GM23338 (cell line): ENCODE measurements around the gene OOSP3. TPM values are rescaled to one million over a fixed set of nuclear protein-coding genes. Genes with fewer than 3 reads are reported as not detected.

Experiments used
- ATAC-seq: fragments of 200-7000 bp; cut with Tn5 transposase; 3 replicates; pipeline ENCODE4 v1.9.1; 2020
- DNase-seq: peaks from one replicate; pipeline ENCODE4 v3.0.0-alpha.2; 2015; ENCODE audit warnings: low spot score
- H2AFZ ChIP-seq: fragments of 200-600 bp; sonication (generic); 2 replicates; pipeline ENCODE4 v1.8.0; 2016; ENCODE audit warnings: antibody characterized with exemption, mild to moderate bottlenecking, moderate library complexity
- H3F3A ChIP-seq: fragments of 200-600 bp; sonication (generic); replicated peaks from 2 replicates; pipeline ENCODE4 v1.8.0; 2017; ENCODE audit warnings: antibody characterized with exemption, mixed run types, low read depth
- H3K27ac ChIP-seq: fragments of 200-600 bp; sonication (generic); 2 replicates; pipeline ENCODE4 v1.6.1; 2016; ENCODE audit warnings: low read depth
- H3K27me3 ChIP-seq: fragments of 200-600 bp; sonication (generic); 2 replicates; pipeline ENCODE4 v1.8.0; 2016; ENCODE audit warnings: mild to moderate bottlenecking, mixed run types, moderate library complexity; ENCODE audit not compliant: insufficient read depth
- H3K36me3 ChIP-seq: fragments of 200-600 bp; sonication (generic); 2 replicates; pipeline ENCODE4 v1.8.0; 2016; ENCODE audit warnings: mild to moderate bottlenecking; ENCODE audit not compliant: insufficient read depth
- H3K4me1 ChIP-seq: fragments of 200-600 bp; sonication (generic); 2 replicates; pipeline ENCODE4 v1.8.0; 2016; ENCODE audit warnings: mild to moderate bottlenecking, moderate library complexity; ENCODE audit not compliant: insufficient read depth
- H3K4me2 ChIP-seq: fragments of 200-600 bp; sonication (generic); 2 replicates; pipeline ENCODE4 v1.7.1; 2017; ENCODE audit warnings: mixed run types
- H3K4me3 ChIP-seq: fragments of 200-600 bp; sonication (generic); 2 replicates; pipeline ENCODE4 v1.6.1; 2016; ENCODE audit warnings: mixed run types
- H3K79me2 ChIP-seq: fragments of 200-600 bp; sonication (generic); replicated peaks from 2 replicates; pipeline ENCODE4 v1.8.0; 2017; ENCODE audit warnings: mild to moderate bottlenecking; ENCODE audit not compliant: insufficient read depth
- H3K9me2 ChIP-seq: fragments of 200-600 bp; sonication (generic); 2 replicates; pipeline ENCODE4 v1.8.0; 2017; ENCODE audit not compliant: insufficient read depth
- H4K20me1 ChIP-seq: fragments of 200-600 bp; sonication (generic); replicated peaks from 2 replicates; pipeline ENCODE4 v1.8.0; 2017; ENCODE audit warnings: mild to moderate bottlenecking; ENCODE audit not compliant: insufficient read depth
- H3K27ac Mint-ChIP-seq: 2 replicates; pipeline ENCODE4 v1.8.0; 2020; ENCODE audit warnings: inconsistent platforms, mild to moderate bottlenecking, moderate library complexity, mixed read lengths
- H3K27me3 Mint-ChIP-seq: 3 replicates; pipeline ENCODE4 v1.8.0; 2022; ENCODE audit warnings: low read depth, mild to moderate bottlenecking, moderate library complexity, mixed read lengths, inconsistent platforms; ENCODE audit not compliant: insufficient read depth, poor library complexity
- H3K36me3 Mint-ChIP-seq: 3 replicates; pipeline ENCODE4 v1.8.0; 2021; ENCODE audit warnings: low read depth, mild to moderate bottlenecking, inconsistent platforms, moderate library complexity, mixed read lengths
- H3K4me1 Mint-ChIP-seq: 3 replicates; pipeline ENCODE4 v1.8.0; 2020; ENCODE audit warnings: mild to moderate bottlenecking, inconsistent platforms, mixed read lengths
- H3K4me3 Mint-ChIP-seq: 3 replicates; pipeline ENCODE4 v1.8.0; 2021; ENCODE audit warnings: moderate library complexity, mild to moderate bottlenecking, inconsistent platforms, mixed read lengths
- H3K9me3 Mint-ChIP-seq: 3 replicates; pipeline ENCODE4 v1.8.0; 2020; ENCODE audit warnings: moderate library complexity, mild to moderate bottlenecking, inconsistent platforms, mixed read lengths
- CREB1 ChIP-seq: fragments of 250-450 bp; sonication (Bioruptor Pico); IDR thresholded peaks from 2 replicates; pipeline ENCODE4 v1.5.0; 2020; ENCODE audit warnings: low read depth, mild to moderate bottlenecking, moderate library complexity
- CTCF ChIP-seq, 2 experiments: fragments of 200-600 bp in 1 of 2; sonication (generic) in 1 of 2; conservative IDR thresholded peaks; 2 replicates each; pipeline versions ENCODE4 v1.5.1 to v1.6.1; 2016 to 2017; ENCODE audit warnings: antibody characterized with exemption in 2 of 2, low read depth in 2 of 2, mild to moderate bottlenecking in 2 of 2, moderate library complexity in 1 of 2
- ETS1 ChIP-seq: IDR thresholded peaks from 2 replicates; pipeline ENCODE4 v1.6.1; 2016; ENCODE audit warnings: antibody characterized with exemption
- EZH2 ChIP-seq: fragments of 200-600 bp; sonication (generic); IDR thresholded peaks from one replicate; pipeline ENCODE4 v1.8.0; 2017; ENCODE audit warnings: antibody characterized with exemption, mild to moderate bottlenecking, low read depth; ENCODE audit not compliant: unreplicated experiment
- EZH2phosphoT487 ChIP-seq: fragments of 200-600 bp; sonication (generic); IDR thresholded peaks from one replicate; pipeline ENCODE4 v1.8.1; 2018; ENCODE audit warnings: antibody characterized with exemption; ENCODE audit not compliant: unreplicated experiment
- JUNB ChIP-seq: IDR thresholded peaks from one replicate; pipeline ENCODE4 v1.6.1; 2016; ENCODE audit warnings: antibody characterized with exemption; ENCODE audit not compliant: unreplicated experiment
- NANOG ChIP-seq: IDR thresholded peaks from 2 replicates; pipeline ENCODE4 v1.6.1; 2016; ENCODE audit warnings: antibody characterized with exemption, borderline replicate concordance
- POLR2AphosphoS5 ChIP-seq: IDR thresholded peaks from 2 replicates; pipeline ENCODE4 v1.6.1; 2016; ENCODE audit warnings: antibody characterized with exemption, low read depth
- REST ChIP-seq: IDR thresholded peaks from one replicate; pipeline ENCODE4 v1.6.1; 2018; ENCODE audit warnings: antibody characterized with exemption; ENCODE audit not compliant: unreplicated experiment
- STAT1 ChIP-seq: IDR thresholded peaks from one replicate; pipeline ENCODE4 v1.6.1; 2016; ENCODE audit warnings: antibody characterized with exemption; ENCODE audit not compliant: unreplicated experiment
- ZNF114 ChIP-seq: fragments of 250-450 bp; sonication (Bioruptor Pico); IDR thresholded peaks from 2 replicates; pipeline ENCODE4 v1.5.0; 2020; ENCODE audit warnings: mild to moderate bottlenecking, moderate library complexity
- ZNF331 ChIP-seq: fragments of 250-450 bp; sonication (Bioruptor Pico); IDR thresholded peaks from 2 replicates; pipeline ENCODE4 v1.5.0; 2020; ENCODE audit warnings: low read depth, mild to moderate bottlenecking, moderate library complexity
- ZNF462 ChIP-seq: fragments of 250-450 bp; sonication (Bioruptor Pico); IDR thresholded peaks from 2 replicates; pipeline ENCODE4 v1.5.0; 2020; ENCODE audit warnings: mild to moderate bottlenecking, moderate library complexity
- polyA plus RNA-seq: library from polyadenylated mRNA; unstranded; fragments of >200 nt; fragmentation: Nextera tagmentation; extraction: Ambion mirVana; gene quantifications from 2 replicates; pipeline ENCODE4 v1.2.1, GENCODE V29; 2016
- total RNA-seq: library from RNA; depleted of rRNA; stranded (reverse); fragments of >200 nt; shearing (Covaris generic); gene quantifications from 2 replicates; pipeline ENCODE4 v1.2.3, GENCODE V29; 2014

The OOSP3 gene
- total and polyA plus RNA-seq, 2 experiments from 2014 or later = not detected

- peaks cover 13% of the 10 kb centered on the region for H3K4me1 ChIP-seq
- TF ChIP-seq REST (no peak), POLR2AphosphoS5 (no peak), STAT1 (no peak), CTCF (conservative IDR thresholded peaks at IDR 0.05; ENCODE audit: low read depth in 2 of 2) (no peak), ZNF462 (CRISPR knock-in tag) (no peak), EZH2phosphoT487 (no peak), NANOG (no peak), CREB1 (no peak), ETS1 (no peak), JUNB (no peak), ZNF331 (CRISPR knock-in tag) (no peak), EZH2 (no peak), ZNF114 (no peak)
These were observed 2.6 kb upstream of the OOSP3 start for GRCh38 chr11:59875856-59876519.

More at GRCh38 chr11:59875856-59876519, 2.6 kb upstream of the OOSP3 start:
- Mint-ChIP-seq H3K4me1 (peaks cover 19% of the 10 kb centered on the region), H3K36me3 (no peaks in the 10 kb centered on the region), H3K27me3 (peaks cover 1% of the 10 kb centered on the region), H3K9me3 (no peaks in the 10 kb centered on the region), H3K27ac (no peak overlapping the region), H3K4me3 (no peak overlapping the region)
- no peak overlapping the region for H3K27ac ChIP-seq
- no peaks in the 10 kb centered on the region for H3K36me3 ChIP-seq
- H4K20me1 ChIP-seq = no peaks in the 10 kb centered on the region
- no peak overlapping the region for H3K4me3 ChIP-seq
- no peaks in the 10 kb centered on the region for H3K79me2 ChIP-seq
- no peak overlapping the region for H3K4me2 ChIP-seq
- ATAC-seq (no peak), DNase-seq (no peak)
- no peaks in the 10 kb centered on the region for H3F3A ChIP-seq
- H2AFZ ChIP-seq = no peak overlapping the region
- no peaks in the 10 kb centered on the region for H3K27me3 ChIP-seq
- peaks cover 10% of the 10 kb centered on the region for H3K9me2 ChIP-seq
